ENCODE data around the gene NAA15. TPM values are rescaled to one million over a fixed set of nuclear protein-coding genes. Genes with fewer than 3 reads are reported as not detected.

The NAA15 gene
- total and polyA plus RNA-seq, 2 of the 8 experiments (the other 6 are each of a cell fraction or from before 2014, with no cell fraction given): 9.7 to 124 TPM

DNA sequence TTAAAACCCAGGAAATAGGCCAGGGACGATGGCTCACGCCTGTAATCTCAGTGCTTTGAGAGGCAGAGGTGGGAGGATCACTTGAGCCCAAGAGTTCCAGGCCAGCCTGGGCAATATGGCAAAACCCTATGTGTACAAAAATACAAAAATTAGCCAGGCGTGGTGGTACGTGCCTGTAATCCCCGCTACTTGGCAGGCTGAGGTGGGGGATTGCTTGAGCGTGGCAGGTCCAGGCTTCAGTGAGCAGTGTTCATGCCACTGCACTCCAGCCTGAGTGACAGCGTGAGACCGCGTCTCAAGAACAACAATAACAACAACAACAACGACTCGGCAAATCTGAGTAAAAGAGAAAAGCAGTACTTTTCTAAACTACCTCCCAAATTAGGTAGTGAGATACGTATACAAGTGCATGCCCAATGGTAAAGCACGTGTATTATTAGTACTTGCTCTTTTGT is 13.9 kb downstream of the NAA15 start:
- no peaks in the 10 kb centered on the region for H3K27me3 ChIP-seq (replicated peaks in 1 of 4; ENCODE audit: control insufficient read depth in 3 of 4, extremely low read depth in 1 of 4, insufficient read depth in 3 of 4, low read length in 3 of 4)
- H2BK20ac ChIP-seq (ENCODE audit: low read length): no peak overlapping the region
- no peaks in the 10 kb centered on the region for H3K79me1 ChIP-seq (ENCODE audit: low read depth, low read length)
- no peak overlapping the region for H3K18ac ChIP-seq (ENCODE audit: extremely low read depth, low read length)
- H2BK5ac ChIP-seq (ENCODE audit: low read depth, low read length): peak overlapping the region; percentile 73; the same call in 1 of the 2 replicates
- no peak overlapping the region for H3K9ac ChIP-seq (replicated peaks in 1 of 4; ENCODE audit: extremely low read depth in 1 of 4, low read depth in 3 of 4, low read length in 3 of 4)
- no peak overlapping the region for H3K4me3 ChIP-seq (ENCODE audit: extremely low read depth in 1 of 4, insufficient read depth in 2 of 4, low read depth in 3 of 4, low read length in 4 of 4)
- no peaks in the 10 kb centered on the region for H3K9me3 ChIP-seq (ENCODE audit: insufficient read depth in 2 of 2, low read depth in 1 of 2, low read length in 1 of 2)
- no peak overlapping the region for H4K8ac ChIP-seq (ENCODE audit: extremely low read depth, insufficient read depth, low read length)
- peaks cover 9 to 22% of the 10 kb centered on the region in 2 experiments for H4K20me1 ChIP-seq (replicated peaks in 1 of 2; ENCODE audit: control insufficient read depth in 1 of 2, insufficient read depth in 2 of 2, low read length in 2 of 2)
- H3K14ac ChIP-seq (ENCODE audit: insufficient read length): no peak overlapping the region
- no peak overlapping the region for H3K56ac ChIP-seq (replicated peaks; ENCODE audit: insufficient read length, low read depth, low read length)
- H3K23ac ChIP-seq (ENCODE audit: insufficient read length): no peak overlapping the region
- ChIA-PET POLR2A (ENCODE audit: partially characterized antibody) (interaction anchor here (0.6 to 1.0 kb wide), 4 partner anchors 10 to 14 kb away, joined by 3 to 4 read pairs (median 4); partner anchors contain the start of gene NAA15), CTCF (ENCODE audit: partially characterized antibody) (interaction anchor here (0.8 to 1.3 kb wide), 2 partner anchors 13 to 285 kb away, joined by 3 read pairs; no protein-coding TSS in a partner anchor)
- no peak overlapping the region for H2AFZ ChIP-seq (ENCODE audit: low read length)
- DNase-seq (ENCODE audit: low read depth in 1 of 2, low spot score in 2 of 2) (no peak), FAIRE-seq (no peak)
- H4K91ac ChIP-seq (replicated peaks; ENCODE audit: insufficient read length, low read length): no peak overlapping the region
- H3K4ac ChIP-seq (replicated peaks; ENCODE audit: insufficient read length, low read depth, low read length): no peak overlapping the region
- H2BK15ac ChIP-seq (ENCODE audit: low read length): no peak overlapping the region
- peak overlapping the region in 1 of 2 experiments; percentile 26; a peak in 3 of 4 replicates for H3K4me2 ChIP-seq (ENCODE audit: insufficient read depth in 1 of 2, low read depth in 2 of 2, low read length in 2 of 2)
- no peaks in the 10 kb centered on the region for H3K36me3 ChIP-seq (ENCODE audit: control insufficient read depth in 2 of 4, insufficient read depth in 4 of 4, low read length in 3 of 4)
- H2BK120ac ChIP-seq (replicated peaks; ENCODE audit: low read depth, low read length): peak overlapping the region; percentile 22
- H2AK5ac ChIP-seq (ENCODE audit: low read depth, low read length): 0 out of 2 replicates have a peak overlapping the region, but pooled peaks have one; percentile 24
- H3K23me2 ChIP-seq (ENCODE audit: low read depth, low read length): no peaks in the 10 kb centered on the region
- H4K5ac ChIP-seq (ENCODE audit: insufficient read length, low read depth, low read length): peak overlapping the region; percentile 86
- H2BK12ac ChIP-seq (ENCODE audit: low read depth, low read length): peak overlapping the region; percentile 19; the same call in 1 of the 2 replicates
- 79% methylated on average over 13 of the region's 13 CpGs; no CpG with 5 or more reads in 1 of the 2 experiments for WGBS, 2 experiments (ENCODE audit: extremely low coverage in 1 of 2, insufficient coverage in 1 of 2, insufficient read length in 1 of 2, insufficient replicate concordance in 2 of 2, low coverage in 1 of 2, low lambda C conversion rate in 2 of 2, missing lambda C conversion rate in 1 of 2)
- H3K4me1 ChIP-seq (replicated peaks in 1 of 4; ENCODE audit: control insufficient read depth in 3 of 4, insufficient read depth in 4 of 4, low read length in 3 of 4): peaks cover 5 to 10% (median 5%) of the 10 kb centered on the region in 4 experiments
- peaks cover 46 to 100% of the 10 kb centered on the region in 2 experiments for H3K79me2 ChIP-seq (ENCODE audit: control insufficient read depth in 1 of 2, insufficient read depth in 2 of 2, low read length in 2 of 2)
- peak overlapping the region; percentile 53; the same call in 1 of the 2 replicates for H3K27ac ChIP-seq (ENCODE audit: low read depth, low read length)
- TF ChIP-seq RNF2 (IDR thresholded peaks at IDR 0.05; ENCODE audit: borderline replicate concordance, low read depth, low read length, missing control alignments, poor library complexity, severe bottlenecking) (no peak), HDAC2 (IDR thresholded peaks at IDR 0.05; ENCODE audit: borderline replicate concordance in 1 of 2, low read depth in 2 of 2, low read length in 2 of 2) (no peak), KDM5A (IDR thresholded peaks at IDR 0.05; ENCODE audit: low read length) (no peak), SP2 (IDR thresholded peaks at IDR 0.05; ENCODE audit: low read length) (no peak), SP1 (IDR thresholded peaks at IDR 0.05; ENCODE audit: low read depth, low read length) (no peak), CREB1 (IDR thresholded peaks at IDR 0.05) (no peak), RFX5 (IDR thresholded peaks at IDR 0.05; ENCODE audit: borderline replicate concordance, low read depth, low read length) (no peak), MAFK (IDR thresholded peaks at IDR 0.05; ENCODE audit: low read depth, low read length) (peak; percentile 45; the same call in 1 of the 2 replicates), EGR1 (IDR thresholded peaks at IDR 0.05; ENCODE audit: borderline replicate concordance, low read depth, low read length) (no peak), ZNF274 (IDR thresholded peaks at IDR 0.05; ENCODE audit: borderline replicate concordance, extremely low read depth, low read length) (no peak), CEBPB (IDR thresholded peaks at IDR 0.05; ENCODE audit: low read depth, low read length) (no peak), EP300 (IDR thresholded peaks at IDR 0.05; ENCODE audit: borderline replicate concordance in 1 of 2, low read depth in 2 of 2, low read length in 2 of 2) (no peak), BACH1 (IDR thresholded peaks at IDR 0.05; ENCODE audit: low read length) (peak; percentile 74), POLR2AphosphoS5 (IDR thresholded peaks at IDR 0.05; ENCODE audit: low read depth, low read length) (0 out of 2 replicates have a peak, but pooled peaks have one; percentile 19)

Measured in H1 (cell line).